ENCODE results near the gene SLFN12L.
A peak's percentile ranks its signal among the peaks of the same experiment; 100 is the strongest.
"Not testable (repeated sequence)": the region's sequence is repeated elsewhere in the genome, so short reads cannot be mapped to it uniquely, and the experiment has no call there.

Gene SLFN12L

GRCh38 chr17:35496451-35497290 lies 40.8 kb downstream of the SLFN12L start:
- DNase-seq (ENCODE audit: low read depth), result no peak

GRCh38 chr17:35493040-35493439 lies 44.4 kb downstream of the SLFN12L start:
- no peak for DNase-seq (ENCODE audit: low read depth)

- no peak for DNase-seq (ENCODE audit: low read depth)
Measured at GRCh38 chr17:35491417-35491816, 46.1 kb downstream of the SLFN12L start.

- no peak for DNase-seq (ENCODE audit: low read depth)
Measured at GRCh38 chr17:35489944-35490343, 47.5 kb downstream of the SLFN12L start.

- DNase-seq (ENCODE audit: low read depth), result no peak
Measured at GRCh38 chr17:35488991-35489390, 48.5 kb downstream of the SLFN12L start.

GRCh38 chr17:35486920-35487732 lies 50.4 kb downstream of the SLFN12L start:
- peak; percentile 78 for DNase-seq (ENCODE audit: low read depth)

GRCh38 chr17:35479271-35479670 lies 58.2 kb downstream of the SLFN12L start:
- DNase-seq (ENCODE audit: low read depth), result no peak

- no peak for DNase-seq (ENCODE audit: low read depth)
Measured at GRCh38 chr17:35477248-35477647, 60.2 kb downstream of the SLFN12L start.

- no peak for DNase-seq (ENCODE audit: low read depth)
Measured at GRCh38 chr17:35476283-35476820, 61.1 kb downstream of the SLFN12L start.

- DNase-seq (ENCODE audit: low read depth), result no peak
Measured at GRCh38 chr17:35468475-35468874, 69.0 kb downstream of the SLFN12L start.

- DNase-seq (ENCODE audit: low read depth), result no peak
Measured at GRCh38 chr17:35467824-35468223, 69.7 kb downstream of the SLFN12L start.

GRCh38 chr17:35460354-35460851 lies 77.1 kb downstream of the SLFN12L start:
- DNase-seq (ENCODE audit: low read depth), result peak; percentile 21

GRCh38 chr17:35454035-35454434 lies 83.4 kb downstream of the SLFN12L start:
- not testable (repeated sequence) for DNase-seq (ENCODE audit: low read depth)

GRCh38 chr17:35453171-35453570 lies 84.3 kb downstream of the SLFN12L start:
- no peak for DNase-seq (ENCODE audit: low read depth)

- no peak for DNase-seq (ENCODE audit: low read depth)
Measured at GRCh38 chr17:35449371-35449931, 88.0 kb downstream of the SLFN12L start.

- no peak for DNase-seq (ENCODE audit: low read depth)
Measured at GRCh38 chr17:35448899-35449227, 88.6 kb downstream of the SLFN12L start.

- peak; percentile 86 for DNase-seq (ENCODE audit: low read depth)
Measured at GRCh38 chr17:35448214-35448898, 89.1 kb downstream of the SLFN12L start, which contains the start of gene SLFN13. SLFN13 (minus strand) TSS chr17:35448766; CDS start chr17:35445680, 3,086 bp downstream.

GRCh38 chr17:35447499-35447898 lies 90.0 kb downstream of the SLFN12L start:
- DNase-seq (ENCODE audit: low read depth), result no peak

GRCh38 chr17:35438433-35438832 lies 99.0 kb downstream of the SLFN12L start:
- no peak for DNase-seq (ENCODE audit: low read depth)

- DNase-seq (ENCODE audit: low read depth), result peak; percentile 75
Measured at GRCh38 chr17:35433075-35433894, 104.2 kb downstream of the SLFN12L start.
